HG03097 (cell line): Measurements from ENCODE around the gene APOC4.
"Not testable (repeated sequence)": the region's sequence is repeated elsewhere in the genome, so short reads cannot be mapped to it uniquely, and the experiment has no call there.

Experiments
- ATAC-seq: cut with Tn5 transposase; IDR thresholded peaks from one replicate; pipeline ENCODE4 v1.9.1; 2021; ENCODE audit not compliant: unreplicated experiment, low FRiP score

Gene APOC4

DNA sequence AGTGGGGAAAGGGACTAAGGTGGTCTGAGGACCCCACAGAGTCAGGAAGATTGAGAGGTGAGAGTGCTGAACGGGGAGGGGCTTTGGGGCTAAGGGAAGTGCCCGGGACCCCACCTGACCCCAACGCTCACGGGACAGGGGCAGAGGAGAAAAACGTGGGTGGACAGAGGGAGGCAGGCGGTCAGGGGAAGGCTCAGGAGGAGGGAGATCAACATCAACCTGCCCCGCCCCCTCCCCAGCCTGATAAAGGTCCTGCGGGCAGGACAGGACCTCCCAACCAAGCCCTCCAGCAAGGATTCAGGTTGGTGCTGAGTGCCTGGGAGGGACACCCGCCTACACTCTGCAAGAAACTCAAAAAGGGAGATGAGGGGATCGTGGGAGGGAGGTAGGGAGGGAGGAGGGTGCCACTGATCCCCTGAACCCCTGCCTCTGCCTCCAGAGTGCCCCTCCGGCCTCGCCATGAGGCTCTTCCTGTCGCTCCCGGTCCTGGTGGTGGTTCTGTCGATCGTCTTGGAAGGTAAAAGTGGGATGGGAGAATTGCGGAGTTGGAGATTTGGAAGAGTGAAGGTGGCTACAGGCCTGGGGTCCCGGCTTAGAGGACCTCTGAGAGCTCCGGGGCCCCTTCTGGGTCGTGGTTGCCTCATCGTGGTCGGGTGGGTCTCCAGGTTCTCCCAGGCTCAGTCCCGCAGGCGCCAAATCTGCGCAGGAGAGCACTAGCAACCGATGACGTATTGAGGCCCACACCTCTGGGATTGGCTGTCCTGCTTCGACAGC, 27.4 kb upstream of the APOC4 start, which contains the start of gene APOC1:
Gene APOC1 (plus strand): TSS at position 176 of the 774 bp plus-strand sequence. CDS start 284 bp downstream, at position 460.
- ATAC-seq: not testable (repeated sequence)

GRCh38 chr19:44924243-44924725, 17.8 kb upstream of the APOC4 start:
- ATAC-seq: no peak

DNA sequence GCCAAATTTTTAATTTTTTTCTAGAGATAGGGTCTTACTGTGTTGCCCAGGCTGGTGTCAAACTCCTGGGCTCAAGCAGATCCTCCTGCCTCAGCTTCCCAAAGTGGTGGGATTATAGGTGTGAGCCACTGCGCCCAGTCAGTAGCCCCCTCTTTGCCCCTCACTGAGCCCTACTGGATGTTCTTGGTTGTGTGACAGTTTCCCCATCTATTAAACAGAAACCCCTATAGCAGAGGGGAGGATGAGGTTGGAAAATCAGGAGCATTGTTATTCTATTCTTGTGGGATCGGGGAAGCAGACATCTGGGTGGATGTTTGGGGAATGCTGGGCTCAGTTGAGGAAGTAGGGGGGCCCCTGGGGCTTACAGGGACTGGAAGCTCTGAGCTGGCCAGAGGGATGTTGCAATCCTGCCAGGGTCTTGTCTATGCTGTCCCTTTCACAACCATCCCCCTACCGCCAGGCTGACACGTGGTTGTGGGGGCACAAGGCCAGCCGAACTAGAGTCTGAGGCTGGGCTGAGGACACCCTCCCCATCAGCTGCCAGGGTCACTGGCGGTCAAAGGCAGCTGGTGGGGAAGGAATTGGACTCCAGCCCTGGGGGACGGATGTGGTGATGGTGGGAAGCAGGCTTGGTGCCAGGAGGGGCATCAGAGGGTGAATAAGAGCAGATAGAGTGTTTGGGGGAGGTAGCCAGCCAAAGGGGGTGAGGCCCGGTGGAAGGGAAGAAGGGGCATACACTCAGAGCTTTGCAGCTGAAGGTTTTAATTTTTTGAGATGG, 16.7 kb upstream of the APOC4 start:
- ATAC-seq: no peak

GRCh38 chr19:44926245-44927077, 15.6 kb upstream of the APOC4 start:
- not testable (repeated sequence) for ATAC-seq

- no peak for ATAC-seq
These were observed 14.3 kb upstream of the APOC4 start for GRCh38 chr19:44927746-44928145.

- ATAC-seq: no peak
These were observed 11.9 kb upstream of the APOC4 start for GRCh38 chr19:44930088-44930487.

GRCh38 chr19:44931541-44931940, 10.5 kb upstream of the APOC4 start:
- no peak for ATAC-seq

GRCh38 chr19:44939668-44940067, 2.4 kb upstream of the APOC4 start:
- ATAC-seq: no peak

- no peak for ATAC-seq
These were observed 1.8 kb downstream of the APOC4 start for GRCh38 chr19:44943801-44944249.

DNA sequence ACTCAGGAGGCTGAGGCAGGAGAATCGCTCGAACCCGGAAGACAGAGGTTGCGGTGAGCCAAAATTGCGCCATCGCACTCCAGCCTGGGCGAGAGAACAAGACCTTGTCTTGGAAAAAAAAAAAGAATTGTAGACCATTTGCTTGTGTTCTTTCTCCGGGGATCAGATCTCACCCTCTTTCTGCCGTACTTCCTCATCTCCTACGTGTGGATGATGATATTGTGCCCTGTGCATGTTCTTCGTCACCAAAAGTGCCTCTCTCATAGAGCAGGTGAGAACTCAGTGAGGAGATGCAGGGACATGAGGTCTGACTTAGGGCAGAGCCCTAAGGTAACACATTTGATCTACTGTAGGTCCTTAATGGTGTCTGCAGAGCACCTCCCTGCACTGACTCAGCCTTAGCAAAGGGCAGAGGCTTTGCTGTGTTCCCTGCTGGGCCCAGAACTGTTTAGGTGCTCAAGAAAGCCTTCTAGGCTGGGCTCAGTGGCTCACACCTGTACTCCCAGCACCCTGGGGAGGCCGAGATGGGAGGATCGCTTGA, 5.1 kb downstream of the APOC4 start:
- ATAC-seq: no peak

DNA sequence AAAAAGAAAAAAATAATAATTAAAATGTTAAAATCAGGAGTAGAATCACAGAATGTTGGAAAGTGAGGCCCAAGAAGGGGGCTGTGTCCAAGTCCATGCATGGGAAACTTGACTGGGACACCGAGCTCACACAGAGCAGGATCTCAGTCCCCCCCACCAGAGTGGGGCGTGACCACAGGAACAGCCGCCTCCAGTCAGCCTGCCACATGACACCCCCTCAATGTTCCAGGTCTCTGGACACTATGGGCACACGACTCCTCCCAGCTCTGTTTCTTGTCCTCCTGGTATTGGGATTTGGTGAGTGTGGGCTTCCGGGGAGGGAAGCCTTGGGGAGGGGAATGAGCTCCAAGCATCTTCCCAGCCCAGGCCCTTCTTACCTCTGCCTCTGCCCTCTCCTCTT, 6.2 kb downstream of the APOC4 start:
- ATAC-seq: no peak

DNA sequence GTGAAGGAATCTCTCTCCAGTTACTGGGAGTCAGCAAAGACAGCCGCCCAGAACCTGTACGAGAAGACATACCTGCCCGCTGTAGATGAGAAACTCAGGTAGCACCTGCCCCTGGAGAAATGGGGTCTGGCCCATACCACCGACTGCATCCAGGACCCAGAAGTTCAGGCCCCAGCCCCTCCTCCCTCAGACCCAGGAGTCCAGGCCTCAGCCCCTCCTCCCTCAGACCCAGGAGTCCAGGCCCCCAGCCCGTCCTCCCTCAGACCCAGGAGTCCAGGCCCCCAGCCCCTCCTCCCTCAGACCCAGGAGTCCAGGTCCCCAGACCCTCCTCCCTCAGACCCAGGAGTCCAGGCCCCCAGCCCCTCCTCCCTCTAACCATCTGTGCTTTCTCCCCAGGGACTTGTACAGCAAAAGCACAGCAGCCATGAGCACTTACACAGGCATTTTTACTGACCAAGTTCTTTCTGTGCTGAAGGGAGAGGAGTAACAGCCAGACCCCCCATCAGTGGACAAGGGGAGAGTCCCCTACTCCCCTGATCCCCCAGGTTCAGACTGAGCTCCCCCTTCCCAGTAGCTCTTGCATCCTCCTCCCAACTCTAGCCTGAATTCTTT, 6.8 kb downstream of the APOC4 start:
- ATAC-seq: no peak

DNA sequence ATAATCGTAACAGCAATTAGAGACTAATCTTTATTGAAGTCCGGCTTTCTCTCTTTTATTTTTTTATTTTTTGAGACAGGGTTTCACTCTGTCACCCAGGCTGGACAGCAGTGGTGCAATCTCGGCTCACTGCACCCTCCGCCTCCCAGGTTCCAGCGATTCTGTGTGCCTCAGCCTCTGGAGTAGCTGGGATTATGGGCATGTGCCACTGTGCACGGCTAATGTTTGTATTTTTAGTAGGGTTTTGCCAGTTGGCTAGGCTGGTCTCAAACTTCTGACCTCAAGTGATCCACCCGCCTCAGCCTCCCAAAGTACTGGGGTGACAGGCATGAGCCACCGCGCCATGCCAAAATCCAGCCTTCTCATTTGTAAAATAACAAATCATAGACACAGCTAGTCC, 7.5 kb downstream of the APOC4 start:
- ATAC-seq: no peak

GRCh38 chr19:44951179-44952159, 9.4 kb downstream of the APOC4 start:
- no peak for ATAC-seq

GRCh38 chr19:44954278-44954648, 12.2 kb downstream of the APOC4 start:
- ATAC-seq: peak; percentile 9

DNA sequence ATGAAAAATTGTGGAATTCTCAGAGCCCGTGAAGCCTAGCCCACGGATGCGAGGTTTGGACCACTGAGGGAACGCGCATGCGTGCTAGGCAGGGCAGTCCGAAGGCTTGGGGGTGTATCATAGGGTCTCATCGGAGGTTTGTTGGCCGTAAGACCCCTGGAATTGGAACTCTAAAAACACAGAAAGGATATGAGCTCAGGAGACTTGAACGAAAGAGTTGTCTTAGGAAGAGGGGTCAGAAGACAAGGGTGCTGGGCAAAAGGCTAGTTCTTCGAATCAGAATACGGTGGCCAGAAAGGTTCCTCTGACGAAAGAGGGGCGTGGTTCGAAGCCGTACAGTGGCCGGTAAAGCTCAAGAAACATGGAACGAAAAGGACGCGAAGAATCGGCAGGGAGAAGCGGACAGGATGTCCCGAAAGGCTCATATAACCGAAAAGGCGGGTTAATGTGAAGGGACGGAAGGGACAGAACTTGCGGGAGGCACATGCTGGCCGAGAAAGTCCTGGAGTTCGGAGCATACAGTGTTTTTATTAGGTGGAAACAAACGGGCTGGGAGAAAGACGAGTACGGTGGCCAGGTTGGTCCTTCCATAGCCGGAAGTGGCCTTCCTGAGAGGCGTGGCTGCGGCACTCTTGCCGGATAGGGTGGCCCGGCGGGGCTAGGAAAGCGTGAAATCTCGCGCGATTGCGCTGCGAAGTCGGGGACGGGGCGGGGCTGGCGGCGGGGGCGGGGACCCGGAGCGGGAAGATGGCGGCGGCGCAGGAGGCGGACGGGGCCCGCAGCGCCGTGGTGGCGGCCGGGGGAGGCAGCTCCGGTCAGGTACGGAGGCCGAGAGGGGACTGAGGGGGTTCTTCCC, 12.8 kb downstream of the APOC4 start, which contains the start of gene CLPTM1:
Gene CLPTM1 (plus strand): TSS at position 732 of the 856 bp plus-strand sequence. CDS start 16 bp downstream, at position 748.
- peak; percentile 65 for ATAC-seq

DNA sequence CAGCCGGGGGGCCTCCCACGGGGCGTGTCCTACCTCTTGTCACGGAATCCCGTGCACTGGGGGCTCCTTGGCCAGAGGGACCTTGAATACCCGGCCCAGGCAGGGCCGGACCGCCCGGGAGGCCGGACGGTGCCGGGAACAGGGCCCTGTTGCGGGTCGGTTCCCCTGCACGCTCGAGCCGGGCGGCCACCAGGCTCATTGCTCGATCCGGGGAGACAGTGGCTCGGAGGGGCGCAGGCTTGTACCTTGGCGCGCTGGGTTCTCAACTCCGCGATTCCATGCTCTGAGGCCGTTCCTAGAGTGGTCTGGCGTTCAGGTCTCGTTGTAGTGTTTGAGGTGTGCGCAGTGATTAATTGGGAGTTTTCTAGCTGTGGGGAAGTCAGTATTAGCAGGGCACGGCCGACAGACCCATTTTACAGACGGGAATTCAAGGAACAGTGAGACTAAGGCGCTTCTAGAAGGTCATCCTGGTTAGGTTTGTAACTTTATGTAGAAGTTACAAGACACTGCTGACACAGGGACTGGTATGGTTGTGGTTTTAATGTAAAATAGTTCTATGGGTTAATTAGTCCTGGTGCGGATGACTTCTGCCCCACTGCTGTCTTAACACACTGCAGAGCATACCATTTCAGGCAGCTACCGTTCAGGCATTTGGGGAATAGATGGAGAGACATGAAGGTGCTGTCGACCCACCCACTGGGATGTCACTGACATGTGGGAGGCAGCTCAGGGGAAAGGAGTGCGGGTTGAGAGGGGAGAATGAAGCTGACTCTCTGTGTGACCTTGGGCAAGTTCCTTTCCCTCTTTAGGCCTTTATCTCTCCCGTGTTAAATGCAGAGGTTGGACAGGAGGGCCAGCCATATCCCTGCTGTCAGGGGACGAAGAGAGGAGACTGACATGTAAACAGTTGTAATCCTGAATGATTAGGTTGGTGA, 13.7 kb downstream of the APOC4 start:
- ATAC-seq: peak; percentile 22
